Bladder microvascular endothelial cell (primary cell): Measurements from ENCODE around the gene C2orf66. TPM values are rescaled to one million over a fixed set of nuclear protein-coding genes. Genes with fewer than 3 reads are reported as not detected.

ENCODE experiments used
- total RNA-seq: library from RNA; depleted of rRNA; stranded (reverse); fragments of >200 nt; gene quantifications from 2 replicates; pipeline ENCODE4 v1.2.3, GENCODE V29; 2014

The C2orf66 gene
- 0.06 TPM in 1 of 2 replicates, not detected in the other for total RNA-seq

DNA sequence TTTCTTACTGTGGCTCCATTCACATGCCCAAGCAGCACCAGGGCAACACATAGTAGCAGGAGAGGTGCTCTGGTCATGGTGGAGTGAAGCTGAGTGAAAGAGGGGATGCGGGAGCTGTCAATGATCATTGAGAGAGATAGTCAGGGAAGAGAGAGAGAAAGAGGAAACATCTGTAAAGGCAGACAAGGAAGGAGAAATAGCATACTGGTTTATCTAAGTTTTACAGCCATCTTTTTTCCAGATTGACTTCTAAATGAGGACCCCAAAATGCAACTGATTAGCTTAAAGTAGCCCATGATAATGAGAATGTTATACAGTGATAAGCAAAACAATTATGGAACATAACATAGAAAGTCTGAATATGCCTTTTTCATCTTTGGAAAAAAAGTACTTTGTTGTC, at the start of gene C2orf66:
C2orf66 (minus strand) TSS at position 96 of the 400 bp plus-strand sequence; CDS start at position 77, 19 bp downstream.

Other genes starting within 250 kb of the C2orf66 start
- gene HECW2, start 215.8 kb downstream of the C2orf66 start, total RNA-seq, result 49.1 and 106 TPM in 2 replicates
- 5.0 and 14.6 TPM in 2 replicates for gene CCDC150, start 169.6 kb downstream of the C2orf66 start, total RNA-seq
- gene GTF3C3, start 9.7 kb downstream of the C2orf66 start, total RNA-seq, result 24.1 and 59.6 TPM in 2 replicates
- 1.6 and 11.1 TPM in 2 replicates for gene PGAP1, start 117.4 kb upstream of the C2orf66 start, total RNA-seq